Endothelial cell of umbilical vein (primary cell): Measurements from ENCODE around the gene PALM. TPM values are rescaled to one million over a fixed set of nuclear protein-coding genes. Genes with fewer than 3 reads are reported as not detected.

Source experiments
- BruUV-seq: library from RNA; stranded (reverse); fragments of 400-500 nt; replicated peaks from 2 replicates; lab custom pipeline; 2021; lab: Mats Ljungman, UMichigan
- CTCF ChIA-PET: fragments of 300-600, 350-600 bp; sonication (Branson Sonifier 250); formaldehyde crosslinking; loops from one replicate; lab custom pipeline; 2021; ENCODE audit warnings: antibody characterized with exemption, inconsistent platforms; lab: Charles Lee
- POLR2A ChIA-PET: fragments of 300-600, 350-600 bp; sonication (Branson Sonifier 250); formaldehyde crosslinking; loops from one replicate; lab custom pipeline; 2021; ENCODE audit warnings: antibody characterized with exemption, inconsistent platforms; lab: Charles Lee
- DNase-seq: peaks from one replicate; pipeline ENCODE4 v3.0.0-alpha.2; 2011; ENCODE audit warnings: low read depth, low spot score
- FAIRE-seq: peaks from 2 replicates; lab custom pipeline; 2011; peaks lifted over from hg19 to GRCh38; lab: Jason Lieb, UNC
- H2AFZ ChIP-seq: 2 replicates; pipeline ENCODE4 v1.6.0; 2012; ENCODE audit warnings: low read depth, low read length, control low read depth, inconsistent platforms
- H3K27ac ChIP-seq: 2 replicates; pipeline ENCODE4 v1.5.1; 2011; ENCODE audit warnings: low read depth, mild to moderate bottlenecking, control low read depth, low read length, moderate library complexity; ENCODE audit not compliant: insufficient read depth
- H3K27me3 ChIP-seq, 2 experiments: 2 replicates each; pipeline versions ENCODE4 v1.6.0 to v1.6.1; 2011; ENCODE audit warnings: low read length in 2 of 2, mixed read lengths in 1 of 2; ENCODE audit not compliant: control insufficient read depth in 2 of 2, insufficient read depth in 2 of 2
- H3K36me3 ChIP-seq, 2 experiments: 2 replicates in 1 of 2; 3 replicates in 1 of 2; pipeline ENCODE4 v1.5.1; 2011; ENCODE audit warnings: low read length in 2 of 2, mild to moderate bottlenecking in 1 of 2, moderate library complexity in 1 of 2; ENCODE audit not compliant: control insufficient read depth in 2 of 2, insufficient read depth in 2 of 2; ENCODE audit errors: extremely low read depth in 1 of 2
- H3K4me1 ChIP-seq: 3 replicates; pipeline ENCODE4 v1.5.1; 2011; ENCODE audit warnings: mild to moderate bottlenecking, low read length; ENCODE audit not compliant: control insufficient read depth, insufficient read depth; ENCODE audit errors: extremely low read depth
- H3K4me2 ChIP-seq: 2 replicates; pipeline ENCODE4 v1.6.1; 2011; ENCODE audit warnings: low read length, control low read depth, mixed read lengths; ENCODE audit not compliant: insufficient read depth
- H3K4me3 ChIP-seq, 3 experiments: fragments of 200-600 bp in 1 of 3; sonication (generic), shearing (Covaris generic) in 1 of 3; replicated peaks in 1 of 3; 2 replicates each; pipeline ENCODE4 v1.5.1; 2011 to 2016; ENCODE audit warnings: control low read depth in 3 of 3, low read length in 3 of 3, mild to moderate bottlenecking in 2 of 3, inconsistent platforms in 1 of 3, low read depth in 1 of 3, moderate library complexity in 1 of 3; ENCODE audit not compliant: insufficient read depth in 1 of 3
- H3K79me2 ChIP-seq: 2 replicates; pipeline ENCODE4 v1.6.0; 2012; ENCODE audit warnings: low read length, inconsistent platforms; ENCODE audit not compliant: control insufficient read depth, insufficient read depth
- H3K9ac ChIP-seq: replicated peaks from 2 replicates; pipeline ENCODE3; 2011; ENCODE audit warnings: low read length, control low read depth; ENCODE audit not compliant: insufficient read depth; ENCODE audit errors: extremely low read depth
- H3K9me1 ChIP-seq: replicated peaks from 3 replicates; pipeline ENCODE4 v1.6.0; 2011; ENCODE audit warnings: mild to moderate bottlenecking, low read length; ENCODE audit not compliant: control insufficient read depth, insufficient read depth; ENCODE audit errors: extremely low read depth
- H3K9me3 ChIP-seq: replicated peaks from 2 replicates; pipeline ENCODE4 v1.5.1; 2012; ENCODE audit warnings: low read length, inconsistent platforms; ENCODE audit not compliant: control insufficient read depth, insufficient read depth
- H4K20me1 ChIP-seq: replicated peaks from 2 replicates; pipeline ENCODE3; 2011; ENCODE audit warnings: mild to moderate bottlenecking, low read length; ENCODE audit not compliant: control insufficient read depth, insufficient read depth; ENCODE audit errors: extremely low read depth
- CTCF ChIP-seq, 2 donors: IDR thresholded peaks; 1 replicate in 1 of 2; 2 replicates in 1 of 2; pipeline ENCODE4 v1.5.1; 2011; ENCODE audit warnings: low read length in 2 of 2, mild to moderate bottlenecking in 2 of 2, moderate library complexity in 2 of 2, control low read depth in 1 of 2, inconsistent platforms in 1 of 2, low read depth in 1 of 2; ENCODE audit not compliant: insufficient read depth in 1 of 2; ENCODE audit errors: extremely low read depth in 1 of 2
- EZH2 ChIP-seq: IDR thresholded peaks from 2 replicates; pipeline ENCODE4 v1.6.1; 2012; ENCODE audit warnings: borderline replicate concordance, low read depth, mild to moderate bottlenecking, moderate library complexity, low read length, inconsistent platforms; ENCODE audit not compliant: severe bottlenecking
- GATA2 ChIP-seq: IDR thresholded peaks from 2 replicates; pipeline ENCODE4 v1.7.0; 2011; ENCODE audit warnings: low read depth, mild to moderate bottlenecking, moderate library complexity, mixed read lengths, low read length; ENCODE audit not compliant: insufficient read length, insufficient read depth
- MAX ChIP-seq: IDR thresholded peaks from 2 replicates; pipeline ENCODE4 v1.6.1; 2011; ENCODE audit not compliant: insufficient read depth, insufficient read length
- POLR2A ChIP-seq: IDR thresholded peaks from 2 replicates; pipeline ENCODE4 v1.6.1; 2012; ENCODE audit warnings: low read depth, mild to moderate bottlenecking, control low read depth, low read length
- POLR2AphosphoS5 ChIP-seq: IDR thresholded peaks from 2 replicates; pipeline ENCODE4 v1.6.1; 2012; ENCODE audit warnings: low read depth, mild to moderate bottlenecking, control low read depth, low read length, moderate library complexity; ENCODE audit not compliant: insufficient read depth
- dilution Hi-C: fragments of 300-500 bp; cut with MboI; formaldehyde crosslinking; loops from one replicate; pipeline ENCODE4 v1.15.0; 2019; ENCODE audit warnings: low sequenced_read_pairs; ENCODE audit not compliant: extremely low pct_ligation_motif_present
- intact Hi-C: fragments of 100-400 bp; cut with micrococcal nuclease; formaldehyde crosslinking; loops from one replicate; pipeline ENCODE4 v1.10.0; 2022
- polyA plus RNA-seq, 4 experiments: library from polyadenylated mRNA; depleted of rRNA in 3 of 4; stranded (reverse) in 3 of 4; unstranded in 1 of 4; fragments of >200 nt; gene quantifications; 2 replicates each; pipeline versions ENCODE4 v1.2.1 to v1.2.3, GENCODE V29; 2011 to 2012; ENCODE audit warnings: missing spikeins in 1 of 4
- total RNA-seq: library from RNA; stranded (reverse); gene quantifications from 2 replicates; pipeline ENCODE4 v1.2.3, GENCODE V29; 2021

PALM gene
- total and polyA plus RNA-seq, 2 donors (not counting 3 experiments of a cell fraction or from before 2014, with no cell fraction given), result 3.9 to 31.8 TPM

GRCh38 chr19:704447-704741 is 4.3 kb upstream of the PALM start:
- no peaks in the 10 kb centered on the region for H4K20me1 ChIP-seq
- no peaks in the 10 kb centered on the region for H3K36me3 ChIP-seq
- TF ChIP-seq POLR2AphosphoS5 (no peak), POLR2A (no peak), GATA2 (no peak), MAX (no peak), CTCF (IDR thresholded peaks at IDR 0.05; ENCODE audit: extremely low read depth in 1 of 2, insufficient read depth in 1 of 2, low read depth in 1 of 2, low read length in 2 of 2) (no peak), EZH2 (no peak)
- dilution Hi-C loops, result no loop called here
- DNase-seq (no peak), FAIRE-seq (no peak)
- ChIA-PET CTCF (interaction anchor here (1.3 to 1.4 kb wide), 2 partner anchors 24 to 30 kb away, joined by 6 to 7 read pairs; no protein-coding TSS in a partner anchor), POLR2A (no interaction called here)
- H3K4me2 ChIP-seq, result no peak overlapping the region
- no peaks in the 10 kb centered on the region for H3K79me2 ChIP-seq
- H3K4me3 ChIP-seq, result no peak overlapping the region
- H3K27ac ChIP-seq, result no peak overlapping the region
- intact Hi-C loops, result no loop called here
- no peaks in the 10 kb centered on the region for H3K9me3 ChIP-seq
- no peaks in the 10 kb centered on the region for H3K9me1 ChIP-seq
- H3K27me3 ChIP-seq, result peaks cover 0 to 3% of the 10 kb centered on the region in 2 experiments
- no TSS peak for BruUV-seq
- H2AFZ ChIP-seq, result peak overlapping the region; percentile 4
- no peak overlapping the region for H3K9ac ChIP-seq
- peaks cover 3% of the 10 kb centered on the region for H3K4me1 ChIP-seq
